ENCODE measurements around the gene ZBTB7C. TPM values are rescaled to one million over a fixed set of nuclear protein-coding genes. Genes with fewer than 3 reads are reported as not detected.

Gene ZBTB7C
- total and polyA plus RNA-seq, 10 of the 15 experiments (the other 5 are each of a cell fraction or from before 2014, with no cell fraction given), result under 0.01 to 0.08 (median 0.01) TPM; not detected in 7

GRCh38 chr18:48219810-48220499, 189.2 kb downstream of the ZBTB7C start (continued):
- TF ChIP-seq CEBPZ (IDR thresholded peaks at IDR 0.05; ENCODE audit: low read depth, low read length) (no peak), ESRRA (IDR thresholded peaks at IDR 0.05; ENCODE audit: low read length) (no peak)

GRCh38 chr18:48219037-48219809, 190.0 kb downstream of the ZBTB7C start:
- intact Hi-C loops (cut with micrococcal nuclease; ENCODE audit: unreplicated experiment) (no loop called here), in situ Hi-C loops (cut with MboI) (no loop called here)
- Histone ChIP-seq H4K20me1 (ENCODE audit: control insufficient read depth, insufficient read depth) (no peaks in the 10 kb centered on the region), H3K9me3 (replicated peaks; ENCODE audit: control insufficient read depth, insufficient read depth, low read length) (no peaks in the 10 kb centered on the region), H3K79me2 (ENCODE audit: control insufficient read depth, insufficient read depth, low read length) (no peaks in the 10 kb centered on the region), H3K4me1 (ENCODE audit: control insufficient read depth, insufficient read depth, low read length) (no peaks in the 10 kb centered on the region), H3K27me3 (replicated peaks in 1 of 2; ENCODE audit: control insufficient read depth in 2 of 2, insufficient read depth in 2 of 2, low read length in 1 of 2) (peaks cover 0 to 5% of the 10 kb centered on the region in 2 experiments; a peak in 1 of 4 replicates), H3K4me2 (ENCODE audit: control insufficient read depth, insufficient read depth) (no peak overlapping the region), H3K36me3 (ENCODE audit: control insufficient read depth in 2 of 2, insufficient read depth in 2 of 2, low read length in 1 of 2) (no peaks in the 10 kb centered on the region), H3K27ac (ENCODE audit: control insufficient read depth, insufficient read depth) (no peak overlapping the region), H3K9ac (ENCODE audit: control insufficient read depth, insufficient read depth, low read length) (no peak overlapping the region), H2AFZ (ENCODE audit: control insufficient read depth, low read depth, low read length) (no peak overlapping the region), H3K4me3 (no peak overlapping the region)
- RAD21 ChIA-PET (ENCODE audit: unreplicated experiment), result no interaction called here
- CTCF ChIA-PET, result no interaction called here
- TF ChIP-seq ZZZ3 (IDR thresholded peaks at IDR 0.05; ENCODE audit: control insufficient read depth, insufficient read length, low read depth) (no peak), POU2F2 (IDR thresholded peaks at IDR 0.05; ENCODE audit: borderline replicate concordance, low read depth, low read length) (no peak), ZBED1 (IDR thresholded peaks at IDR 0.05; ENCODE audit: borderline replicate concordance) (no peak), SRF (IDR thresholded peaks at IDR 0.05; ENCODE audit: low read depth in 2 of 2, low read length in 2 of 2) (no peak), DPF2 (IDR thresholded peaks at IDR 0.05) (no peak), BMI1 (IDR thresholded peaks at IDR 0.05; ENCODE audit: borderline replicate concordance) (no peak), ZNF207 (IDR thresholded peaks at IDR 0.05; ENCODE audit: borderline replicate concordance) (no peak), NBN (IDR thresholded peaks at IDR 0.05) (no peak), HDGF (IDR thresholded peaks at IDR 0.05) (no peak), TCF12 (IDR thresholded peaks at IDR 0.05; ENCODE audit: low read depth, low read length) (no peak), RELA (IDR thresholded peaks at IDR 0.05; ENCODE audit: borderline replicate concordance, partially characterized antibody) (no peak), PAX5 (IDR thresholded peaks at IDR 0.05; ENCODE audit: borderline replicate concordance, low read depth, low read length) (no peak), EP300 (IDR thresholded peaks at IDR 0.05; ENCODE audit: borderline replicate concordance in 1 of 2, control insufficient read depth in 1 of 2, low read depth in 2 of 2, low read length in 2 of 2) (no peak), E2F4 (IDR thresholded peaks at IDR 0.05; ENCODE audit: low read depth, low read length) (no peak), RAD51 (IDR thresholded peaks at IDR 0.05) (no peak)
- SMC1A ChIA-PET (ENCODE audit: uncharacterized antibody, unreplicated experiment), result no interaction called here
- no peak for DNase-seq (ENCODE audit: low read depth, low spot score)
- POLR2A ChIA-PET, result no interaction called here
- 14% methylated on average over 6 of the region's 6 CpGs for WGBS (ENCODE audit: insufficient coverage, insufficient replicate concordance, low lambda C conversion rate, missing lambda C conversion rate)
- ATAC-seq, result no peak
- no peak for FAIRE-seq
- BruUV-seq (replicated peaks), result no TSS peak

All from GM12878 (cell line).